ENCODE results near the gene RNF17. TPM values are rescaled to one million over a fixed set of nuclear protein-coding genes. Genes with fewer than 3 reads are reported as not detected.
"Not testable (repeated sequence)": the region's sequence is repeated elsewhere in the genome, so short reads cannot be mapped to it uniquely, and the experiment has no call there.

The RNF17 gene
- total and polyA plus RNA-seq, 8 donors: 0.15 to 0.43 (median 0.18) TPM; not detected in 5

- Histone ChIP-seq H3K9me3 (no peaks in the 10 kb centered on the region), H3K4me1 (no peaks in the 10 kb centered on the region), H3K27me3 (no peaks in the 10 kb centered on the region), H3K4me3 (no peak overlapping the region), H3K36me3 (no peaks in the 10 kb centered on the region), H3K27ac (no peak overlapping the region)
- WGBS, 5 donors: 84 to 94% (median 88%) methylated on average over 1 of the region's 1 CpG
- no peak for DNase-seq
- TF ChIP-seq EP300 (IDR thresholded peaks at IDR 0.05) (no peak), POLR2AphosphoS5 (IDR thresholded peaks at IDR 0.05) (no peak), CTCF (IDR thresholded peaks at IDR 0.05) (no peak), POLR2A (IDR thresholded peaks at IDR 0.05) (no peak)
- intact Hi-C loops (cut with DNase I; ENCODE audit: low total_unique reads): no loop called here
Measured at GRCh38 chr13:24827799-24828198, 63.8 kb downstream of the RNF17 start.

- no peak overlapping the region for H3K4me3 ChIP-seq
- peaks cover 0 to 6% (median 0%) of the 10 kb centered on the region in 3 donors for H3K27me3 ChIP-seq
- H3K4me1 ChIP-seq: no peaks in the 10 kb centered on the region
- TF ChIP-seq EP300 (IDR thresholded peaks at IDR 0.05) (no peak), POLR2AphosphoS5 (IDR thresholded peaks at IDR 0.05) (no peak), CTCF (IDR thresholded peaks at IDR 0.05) (no peak), POLR2A (IDR thresholded peaks at IDR 0.05) (no peak)
- no peak for DNase-seq
- no peaks in the 10 kb centered on the region for H3K9me3 ChIP-seq
- H3K36me3 ChIP-seq: no peaks in the 10 kb centered on the region
- H3K27ac ChIP-seq: no peak overlapping the region
- intact Hi-C loops (cut with DNase I; ENCODE audit: low total_unique reads): no loop called here
- WGBS, 5 donors: 81 to 88% (median 84%) methylated on average over 9 of the region's 9 CpGs
Measured at GRCh38 chr13:24834902-24835510, 71.0 kb downstream of the RNF17 start.

DNA sequence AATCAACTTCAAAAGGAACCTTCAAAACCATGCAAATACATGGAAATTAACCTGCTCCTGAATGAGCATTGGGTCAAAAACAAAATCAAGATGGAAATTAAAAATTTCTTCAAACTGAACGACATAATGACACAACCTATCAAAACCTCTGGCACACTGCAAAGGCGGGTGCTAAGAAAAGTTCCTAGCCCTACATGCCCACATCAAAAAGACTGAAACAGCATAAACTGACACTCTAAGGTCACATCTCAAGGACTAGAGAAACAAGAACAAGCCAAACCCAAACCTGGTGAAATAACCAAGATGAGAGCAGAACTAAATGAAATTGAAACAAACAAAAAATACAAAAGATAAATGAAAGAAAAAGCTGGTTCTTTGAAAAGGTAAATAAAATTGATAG, 73.6 kb downstream of the RNF17 start:
- H3K27me3 ChIP-seq; DNase-seq; H3K36me3 ChIP-seq; H3K9me3 ChIP-seq; H3K4me3 ChIP-seq; intact Hi-C loops (cut with DNase I; ENCODE audit: low total_unique reads); H3K27ac ChIP-seq; H3K4me1 ChIP-seq: not testable (repeated sequence)
- WGBS, 5 donors: 79 to 96% (median 83%) methylated on average over 2 of the region's 2 CpGs

GRCh38 chr13:24842549-24843274, 78.7 kb downstream of the RNF17 start:
- no peak for DNase-seq
- WGBS, 5 donors: 73 to 92% (median 78%) methylated on average over 9 of the region's 9 CpGs
- no peaks in the 10 kb centered on the region for H3K4me1 ChIP-seq
- no peak for TF ChIP-seq EP300 (IDR thresholded peaks at IDR 0.05)
- TF ChIP-seq POLR2A (IDR thresholded peaks at IDR 0.05): no peak
- TF ChIP-seq POLR2AphosphoS5 (IDR thresholded peaks at IDR 0.05): no peak
- no peak for TF ChIP-seq CTCF (IDR thresholded peaks at IDR 0.05)
- no peak overlapping the region for H3K4me3 ChIP-seq
- no peaks in the 10 kb centered on the region for H3K36me3 ChIP-seq
- H3K27me3 ChIP-seq: no peaks in the 10 kb centered on the region
- intact Hi-C loops (cut with DNase I; ENCODE audit: low total_unique reads): no loop called here
- H3K9me3 ChIP-seq: no peaks in the 10 kb centered on the region
- H3K27ac ChIP-seq: no peak overlapping the region

DNA sequence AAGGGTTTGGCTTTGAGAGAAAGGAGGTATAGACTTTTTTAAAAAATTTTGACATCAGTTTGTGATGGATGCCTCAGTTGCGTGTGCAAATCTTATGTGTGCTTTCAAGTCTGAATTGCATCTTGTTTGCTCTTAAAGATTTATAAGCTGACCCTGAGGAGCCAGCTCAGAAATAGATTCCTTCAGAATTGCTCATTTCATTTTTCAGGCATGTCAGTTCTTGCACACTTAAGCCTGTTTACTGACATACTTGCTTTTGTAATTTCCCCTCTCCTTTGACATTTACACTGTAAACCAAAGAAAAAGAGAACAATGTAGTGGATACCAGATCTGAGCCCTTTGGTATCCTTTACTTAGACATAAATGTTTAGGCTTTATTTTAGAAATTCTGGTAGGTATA, 87.6 kb downstream of the RNF17 start:
- no peaks in the 10 kb centered on the region for H3K36me3 ChIP-seq
- 23 to 47% (median 24%) methylated on average over 1 of the region's 1 CpG for WGBS, 5 donors
- peak overlapping the region in 1 of 5 donors; percentile 48 for H3K27ac ChIP-seq
- TF ChIP-seq CTCF (IDR thresholded peaks at IDR 0.05) (no peak), POLR2AphosphoS5 (IDR thresholded peaks at IDR 0.05) (peak in 1 of 3 donors; percentile 18), EP300 (IDR thresholded peaks at IDR 0.05) (no peak), POLR2A (IDR thresholded peaks at IDR 0.05) (no peak)
- H3K4me1 ChIP-seq: no peaks in the 10 kb centered on the region
- H3K9me3 ChIP-seq: no peaks in the 10 kb centered on the region
- no peaks in the 10 kb centered on the region for H3K27me3 ChIP-seq
- no peak overlapping the region for H3K4me3 ChIP-seq
- intact Hi-C loops (cut with DNase I; ENCODE audit: low total_unique reads): no loop called here
- peak in 1 of 2 donors; percentile 32 for DNase-seq

All from stomach (tissue), 9 donors.